NOMO-1 treated with DMSO at 0.1 percent for 48 hours (cell line): ENCODE results near the gene MIS12.

Experiments used
- DNase-seq: peaks from one replicate; lab custom pipeline; 2025; ENCODE audit not compliant: unreplicated experiment; lab: John Stamatoyannopoulos, UW

MIS12 gene

GRCh38 chr17:5499476-5500231, 13.3 kb downstream of the MIS12 start:
- DNase-seq: no peak

- DNase-seq: no peak
These were observed 13.9 kb downstream of the MIS12 start for GRCh38 chr17:5500247-5500588.

GRCh38 chr17:5500589-5501391, 14.4 kb downstream of the MIS12 start:
- DNase-seq: peak; percentile 51

DNA sequence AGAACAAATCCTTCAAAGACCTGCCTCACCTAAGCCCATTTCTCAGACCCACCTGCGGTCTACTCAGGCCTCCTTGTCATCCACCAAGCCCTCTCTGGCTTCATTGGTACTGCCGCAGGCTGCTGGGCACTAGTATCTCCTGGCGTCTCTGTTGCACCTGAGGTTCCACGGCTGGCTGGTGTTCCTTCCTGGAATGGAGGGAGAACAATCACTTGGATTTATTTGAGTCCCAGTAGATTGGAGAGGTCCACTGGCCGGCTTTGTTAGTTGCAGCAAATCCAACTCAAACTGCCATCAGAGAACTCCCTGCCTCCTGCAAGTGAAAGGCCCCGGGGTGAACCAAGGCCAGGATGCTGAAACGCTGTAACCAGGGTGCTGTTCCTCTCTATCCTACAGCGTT, 15.3 kb downstream of the MIS12 start:
- DNase-seq: no peak

- no peak for DNase-seq
These were observed 16.2 kb downstream of the MIS12 start for GRCh38 chr17:5502552-5502951.

- DNase-seq: no peak
These were observed 19.9 kb downstream of the MIS12 start for GRCh38 chr17:5506307-5506706.

- no peak for DNase-seq
These were observed 22.4 kb downstream of the MIS12 start for GRCh38 chr17:5508810-5509209.

DNA sequence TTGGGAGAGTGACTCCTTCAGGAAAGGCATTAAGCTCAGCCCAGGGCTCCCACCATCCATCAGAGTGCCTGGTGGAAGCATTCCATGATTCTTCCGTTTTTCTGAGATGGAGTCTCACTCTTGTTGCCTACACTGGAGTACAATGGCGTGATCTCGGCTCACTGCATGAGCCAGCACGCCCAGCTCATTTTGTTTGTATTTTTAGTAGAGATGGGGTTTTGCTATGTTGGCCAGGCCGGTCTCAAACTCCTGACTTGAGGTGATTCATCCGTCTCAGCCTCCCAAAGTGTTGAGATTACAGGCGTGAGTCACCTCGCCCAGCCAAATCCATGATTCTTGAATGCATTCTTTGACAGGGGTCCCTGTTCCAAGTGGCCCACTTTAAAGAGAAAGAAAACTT, 23.1 kb downstream of the MIS12 start:
- no peak for DNase-seq

GRCh38 chr17:5510771-5511170, 24.4 kb downstream of the MIS12 start:
- no peak for DNase-seq

- no peak for DNase-seq
These were observed 25.2 kb downstream of the MIS12 start for GRCh38 chr17:5511401-5512225.

DNA sequence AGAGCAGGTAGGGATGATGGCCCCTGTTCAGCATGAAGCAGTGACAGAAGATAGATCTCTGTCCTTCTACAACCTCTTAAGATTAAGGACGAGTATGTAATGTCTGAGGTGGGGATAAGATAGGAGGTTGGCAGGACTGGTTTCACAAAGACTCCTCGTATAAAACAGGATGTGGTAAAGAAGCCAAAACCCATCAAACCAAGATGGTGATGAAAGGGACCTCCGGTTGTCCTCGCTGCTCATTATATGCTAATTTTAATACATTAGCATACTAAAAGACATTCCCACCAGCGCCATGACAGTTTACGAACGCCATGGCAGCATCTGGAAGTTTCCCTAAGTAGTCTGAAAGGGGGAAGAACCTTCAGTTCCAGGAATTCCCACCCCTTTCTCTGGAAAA, 27.3 kb downstream of the MIS12 start:
- DNase-seq: peak; percentile 6

DNA sequence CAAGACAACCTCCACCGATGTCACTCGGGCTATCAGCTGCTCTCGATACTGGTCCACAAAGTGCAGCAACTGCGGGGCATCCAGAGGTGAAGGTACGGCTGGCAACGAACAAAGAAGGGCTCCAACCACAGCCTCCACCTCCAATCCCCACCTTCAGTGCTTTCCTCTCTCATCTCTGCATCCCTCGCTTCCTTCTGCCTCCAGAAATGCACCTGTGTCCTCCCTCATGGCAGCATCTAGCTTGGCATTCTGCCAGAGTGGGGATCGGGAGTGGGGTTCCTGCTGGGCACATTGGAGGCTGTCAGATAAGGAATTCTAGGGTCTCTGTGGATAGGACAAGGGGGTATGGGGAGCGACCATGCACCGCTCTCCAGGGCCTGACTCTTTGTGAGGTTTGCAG, 28.6 kb downstream of the MIS12 start:
- no peak for DNase-seq

- no peak for DNase-seq
These were observed 29.9 kb downstream of the MIS12 start for GRCh38 chr17:5516060-5516792.

- no peak for DNase-seq
These were observed 36.1 kb downstream of the MIS12 start for GRCh38 chr17:5522476-5522875.

GRCh38 chr17:5523249-5523648, 36.9 kb downstream of the MIS12 start:
- no peak for DNase-seq

GRCh38 chr17:5526821-5527598, 40.6 kb downstream of the MIS12 start:
- DNase-seq: peak; percentile 74

GRCh38 chr17:5527601-5528250, 41.4 kb downstream of the MIS12 start:
- no peak for DNase-seq

GRCh38 chr17:5530265-5531084, 44.1 kb downstream of the MIS12 start:
- no peak for DNase-seq

- no peak for DNase-seq
These were observed 44.7 kb downstream of the MIS12 start for GRCh38 chr17:5531085-5531418.
